ENCODE data around the gene ST6GALNAC6.

The ST6GALNAC6 gene, protein sequence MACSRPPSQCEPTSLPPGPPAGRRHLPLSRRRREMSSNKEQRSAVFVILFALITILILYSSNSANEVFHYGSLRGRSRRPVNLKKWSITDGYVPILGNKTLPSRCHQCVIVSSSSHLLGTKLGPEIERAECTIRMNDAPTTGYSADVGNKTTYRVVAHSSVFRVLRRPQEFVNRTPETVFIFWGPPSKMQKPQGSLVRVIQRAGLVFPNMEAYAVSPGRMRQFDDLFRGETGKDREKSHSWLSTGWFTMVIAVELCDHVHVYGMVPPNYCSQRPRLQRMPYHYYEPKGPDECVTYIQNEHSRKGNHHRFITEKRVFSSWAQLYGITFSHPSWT

DNA sequence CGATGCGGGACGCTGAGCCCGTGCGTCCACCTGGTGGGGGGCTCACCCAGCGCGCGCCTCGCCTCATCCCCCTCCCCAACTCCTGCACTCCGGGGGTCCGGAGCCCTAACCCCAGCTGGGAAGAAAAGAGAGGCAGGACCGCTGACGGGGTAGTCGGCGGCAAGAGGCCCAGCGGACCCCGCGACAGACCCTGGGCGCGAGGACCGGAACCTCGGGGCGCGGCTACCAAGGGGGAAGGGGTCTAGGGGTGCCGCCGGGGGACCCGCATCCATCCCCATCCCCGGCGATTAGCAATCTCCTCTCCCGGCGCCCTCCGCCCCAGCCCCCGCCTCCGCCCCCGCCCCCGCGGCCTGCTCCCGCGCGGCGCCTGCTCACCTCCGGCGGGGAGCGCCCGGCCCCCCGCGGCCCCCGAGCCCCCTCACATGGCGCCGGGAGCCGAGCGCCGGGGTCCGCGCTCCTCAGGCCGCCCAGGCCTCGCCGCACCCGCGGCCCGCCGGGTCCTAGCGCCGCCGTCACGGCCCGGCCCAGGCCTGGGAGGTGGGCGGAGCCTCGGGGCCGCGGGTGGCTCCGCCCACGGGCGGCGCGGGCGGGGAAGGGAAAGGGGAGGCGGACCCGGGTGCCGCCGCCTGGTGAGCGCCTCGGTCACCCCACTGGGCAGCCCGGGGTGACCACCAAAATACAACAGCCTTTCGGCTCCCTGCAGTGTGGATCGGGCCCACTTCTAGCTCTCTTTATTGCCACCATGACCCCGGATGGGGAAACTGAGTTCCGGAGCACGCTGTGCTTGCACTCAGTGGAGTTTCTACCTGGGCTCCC is at the start of gene ST6GALNAC6:
Gene ST6GALNAC6 (minus strand): TSS at position 476 of the 816 bp plus-strand sequence. CDS start 1,622 bp downstream, outside the sequence.
- no peak for DNase-seq (ENCODE audit: low read depth)

DNA sequence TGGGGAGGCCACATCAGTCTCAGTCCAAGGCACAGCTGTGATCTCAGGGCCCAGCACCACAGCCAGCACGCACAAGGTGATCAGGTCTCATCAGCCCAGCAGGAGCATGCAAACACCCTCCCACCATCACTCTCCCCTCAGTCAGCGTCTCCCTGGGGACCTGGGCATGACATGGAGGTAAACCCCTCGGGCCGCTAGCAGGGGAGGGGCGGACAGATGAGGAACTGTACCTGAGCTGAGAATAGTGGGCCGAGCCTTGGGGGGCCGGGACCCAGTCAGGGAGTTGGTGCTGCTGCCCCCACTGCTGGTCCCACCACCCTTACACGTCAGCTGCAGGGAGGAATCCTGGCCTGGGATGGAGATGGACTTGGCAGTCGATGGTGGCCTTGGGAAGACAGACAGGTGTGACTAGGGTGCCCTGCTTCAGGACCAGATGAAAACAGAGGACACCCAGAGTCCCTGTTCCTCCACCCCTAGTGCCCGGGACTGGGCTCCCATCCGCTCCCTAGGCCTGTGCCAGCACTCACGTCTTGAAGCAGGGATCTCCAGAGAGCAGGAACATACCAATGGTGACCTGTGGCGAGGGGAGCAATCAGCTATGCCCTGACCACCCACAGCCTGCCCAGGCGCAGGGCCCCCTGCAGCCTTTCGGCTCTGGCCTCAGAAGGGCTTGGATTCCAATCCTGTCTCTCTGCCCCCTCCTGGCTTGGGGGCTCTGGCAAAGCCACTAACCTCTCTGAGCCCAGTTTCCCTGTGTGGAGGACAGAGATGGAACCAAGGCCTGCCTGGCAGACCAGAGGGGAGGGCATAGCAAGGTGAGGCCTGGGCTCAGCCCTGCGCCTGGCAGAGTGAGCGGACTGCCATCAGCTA is 48.7 kb upstream of the ST6GALNAC6 start:
- DNase-seq (ENCODE audit: low read depth): no peak

DNA sequence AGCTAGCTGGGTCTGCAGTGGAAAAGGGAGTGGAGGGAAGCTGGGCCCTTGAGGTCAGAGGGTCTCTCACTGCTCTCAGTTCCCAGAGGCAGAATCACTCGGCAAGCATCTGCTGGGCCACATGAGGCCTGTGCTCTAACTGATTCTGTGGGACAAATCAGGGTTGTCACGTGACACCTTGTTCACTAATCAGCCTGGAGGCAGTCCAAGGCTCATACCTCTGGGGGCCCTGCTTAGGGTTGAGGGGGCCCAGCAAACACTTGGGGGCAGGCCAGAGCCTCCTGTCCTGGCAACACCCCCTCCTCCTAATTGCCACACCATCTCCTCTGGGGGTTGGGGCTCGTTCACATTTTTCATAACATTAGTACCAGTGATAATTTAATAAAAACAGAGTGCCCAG is 47.3 kb upstream of the ST6GALNAC6 start:
- no peak for DNase-seq (ENCODE audit: low read depth)

DNA sequence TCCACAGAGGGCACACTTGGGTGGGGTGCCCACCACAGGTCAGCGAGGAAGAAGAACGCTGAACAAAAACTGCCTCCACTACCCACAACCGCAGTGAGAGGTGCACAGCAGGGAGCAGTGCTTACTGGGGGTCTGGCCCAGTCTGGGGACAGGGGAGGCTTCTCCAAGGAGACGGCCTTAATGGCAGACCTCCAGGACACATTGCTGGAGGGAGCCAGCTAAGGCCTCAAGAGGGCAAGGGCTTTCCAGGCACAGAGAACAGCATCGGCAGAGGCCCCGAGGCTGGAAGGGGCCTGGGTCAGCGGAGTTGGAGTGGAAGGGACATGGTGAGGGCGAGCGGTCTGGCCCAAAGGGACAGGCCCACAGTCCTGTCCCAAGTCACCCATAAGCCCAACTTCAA is 46.5 kb upstream of the ST6GALNAC6 start:
- no peak for DNase-seq (ENCODE audit: low read depth)

DNA sequence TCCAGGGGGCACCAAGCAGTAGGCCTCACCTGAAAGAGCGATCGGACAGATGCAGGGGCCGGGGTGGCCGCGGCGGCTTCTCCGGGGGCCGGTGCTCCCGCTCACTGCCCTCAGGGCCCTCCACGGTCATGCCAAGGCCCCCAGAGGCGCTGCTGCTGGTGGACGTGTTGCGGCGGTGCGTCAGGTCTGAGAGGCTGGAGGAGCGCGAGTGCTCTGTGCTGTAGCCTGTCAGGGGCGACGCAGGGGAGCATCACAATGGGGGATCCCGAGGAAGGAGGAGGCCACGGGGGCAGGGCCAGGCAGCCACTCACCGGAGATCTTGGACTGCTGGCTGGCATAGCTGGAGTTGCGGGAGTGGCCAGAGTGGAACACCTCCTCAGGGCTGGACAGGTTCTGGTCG is 45.9 kb upstream of the ST6GALNAC6 start:
- DNase-seq (ENCODE audit: low read depth): no peak

DNA sequence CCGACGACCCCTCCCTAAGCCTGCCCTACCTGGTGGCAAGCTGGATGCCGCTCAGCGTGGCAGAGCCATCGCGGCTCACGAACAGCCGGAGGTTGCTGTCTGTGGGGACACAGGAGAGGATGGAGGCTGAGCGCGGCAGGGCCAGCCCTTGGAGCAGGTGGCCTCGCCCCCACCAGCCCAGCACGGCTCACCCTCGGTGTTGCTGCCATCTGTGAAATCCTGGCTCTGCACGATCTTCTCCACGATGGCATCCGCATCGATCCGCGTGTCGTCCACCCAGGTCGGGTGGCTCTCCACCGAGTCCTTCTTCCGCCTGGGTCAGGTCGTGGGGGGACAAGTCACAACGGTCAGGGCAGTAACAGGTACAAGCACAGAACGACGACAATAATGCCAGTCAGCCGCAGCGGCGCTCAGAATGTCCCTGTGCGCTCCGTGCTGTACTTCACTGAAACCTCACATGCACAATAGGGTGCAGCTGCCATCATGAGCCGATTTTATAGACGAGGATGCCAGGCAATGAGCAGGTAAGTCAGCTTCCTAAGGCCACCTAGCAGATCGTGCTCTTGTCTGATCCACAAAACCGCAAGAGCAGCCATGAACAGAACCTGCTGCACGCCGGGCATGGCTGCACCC is 45.3 kb upstream of the ST6GALNAC6 start:
- DNase-seq (ENCODE audit: low read depth): no peak

DNA sequence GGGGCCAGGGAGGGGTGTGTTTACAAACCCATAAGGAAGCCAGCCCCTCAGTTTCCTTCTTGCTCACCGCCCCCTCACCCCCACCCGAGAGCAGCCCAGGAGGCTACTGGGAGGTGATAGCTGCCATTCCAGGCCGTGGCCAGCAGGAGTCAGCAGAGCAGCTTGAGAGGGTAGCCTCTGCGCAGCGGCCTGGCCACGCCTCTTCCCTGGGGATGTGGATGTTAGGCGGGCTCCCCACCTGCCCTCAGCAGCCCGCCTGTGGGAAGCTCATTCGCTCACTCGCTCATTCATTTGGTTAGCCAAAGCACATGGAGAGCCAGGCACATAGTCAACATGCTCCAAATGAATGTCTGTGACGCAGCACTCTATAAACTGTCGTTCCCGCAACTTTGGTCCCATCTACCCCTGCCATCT is 44.3 kb upstream of the ST6GALNAC6 start:
- no peak for DNase-seq (ENCODE audit: low read depth)

DNA sequence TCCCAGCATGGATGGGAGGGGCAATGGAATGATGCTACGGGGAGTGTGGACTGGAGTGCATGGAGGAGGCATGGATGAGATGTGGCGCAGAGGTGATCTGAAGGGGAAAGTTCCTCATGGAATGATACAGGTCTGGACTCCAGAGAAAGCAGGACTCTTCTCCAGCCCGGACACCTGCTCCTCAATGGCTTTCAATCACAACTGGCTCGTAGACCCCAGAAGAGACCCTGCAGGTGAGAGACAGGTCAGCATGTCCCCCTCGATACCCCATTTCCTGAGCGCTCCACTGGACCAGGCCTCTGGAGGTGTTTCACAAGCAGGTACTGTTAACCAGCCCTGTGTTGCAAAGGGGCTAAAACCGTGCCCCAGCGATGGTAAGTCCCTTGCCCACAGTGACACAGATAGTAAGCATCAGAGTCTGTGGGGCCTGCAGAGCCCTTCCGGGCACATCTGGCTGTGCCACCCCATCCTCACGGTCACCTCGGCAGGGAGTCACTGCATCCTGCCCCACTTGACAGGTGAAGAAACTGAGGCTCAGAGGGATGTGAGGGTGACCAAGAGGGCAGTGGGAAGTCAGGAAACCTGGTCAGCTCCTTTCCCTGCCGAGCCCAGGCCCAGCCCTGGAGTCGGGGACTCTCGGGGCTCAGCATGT is 43.7 kb upstream of the ST6GALNAC6 start:
- DNase-seq (ENCODE audit: low read depth): no peak

DNA sequence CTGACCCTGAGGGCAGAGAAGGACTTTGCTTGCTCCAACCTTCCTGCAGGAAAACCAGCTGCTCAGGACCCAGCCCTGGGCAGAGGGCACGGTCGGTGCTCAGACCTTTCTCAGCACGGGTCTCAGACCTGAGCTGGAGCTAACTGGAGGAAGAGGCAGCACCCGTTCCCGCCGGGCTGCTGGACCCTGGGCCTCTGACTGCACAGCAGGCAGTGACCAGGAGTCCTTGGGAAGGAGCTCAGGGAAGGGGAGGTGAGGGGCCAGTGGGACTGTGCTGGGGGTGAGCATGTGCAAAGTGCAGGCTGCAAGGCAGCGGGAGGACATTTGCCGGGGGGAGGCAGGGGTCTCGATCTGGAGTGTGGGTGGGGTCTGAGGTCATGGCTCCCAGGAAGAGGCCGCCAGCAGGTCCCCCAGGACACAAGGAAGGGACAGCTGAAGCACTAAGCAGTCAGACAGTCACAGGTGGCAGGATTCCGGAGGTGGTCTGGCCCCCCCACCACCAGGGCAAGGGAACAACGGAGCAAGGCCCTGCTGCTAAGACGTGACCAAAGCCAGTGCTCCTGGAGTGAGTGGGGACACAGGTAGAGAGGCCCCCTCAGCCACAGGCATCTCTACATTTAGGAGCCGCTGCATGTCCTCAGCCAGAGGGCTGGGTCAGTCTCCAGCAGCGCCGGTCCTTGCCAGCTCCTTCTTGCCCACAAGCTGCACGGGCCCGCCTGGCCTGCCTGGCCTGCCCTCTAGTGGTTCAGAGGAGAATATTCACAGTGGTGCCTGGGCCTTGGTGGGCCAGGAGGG is 43.0 kb upstream of the ST6GALNAC6 start:
- no peak for DNase-seq (ENCODE audit: low read depth)

DNA sequence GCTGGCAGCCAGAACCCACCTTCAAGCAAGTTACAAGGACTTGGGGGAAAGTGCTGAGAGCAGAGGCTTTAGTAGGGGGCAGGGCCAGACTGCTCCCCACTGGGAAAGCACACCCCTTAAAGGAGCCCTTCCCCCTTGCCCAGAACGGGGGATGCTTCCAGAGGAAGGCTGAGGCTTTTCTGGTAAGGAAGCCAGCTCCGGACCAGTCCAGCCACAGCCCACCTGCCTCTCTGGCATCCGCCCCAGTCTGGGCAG is 42.5 kb upstream of the ST6GALNAC6 start:
- no peak for DNase-seq (ENCODE audit: low read depth)

DNA sequence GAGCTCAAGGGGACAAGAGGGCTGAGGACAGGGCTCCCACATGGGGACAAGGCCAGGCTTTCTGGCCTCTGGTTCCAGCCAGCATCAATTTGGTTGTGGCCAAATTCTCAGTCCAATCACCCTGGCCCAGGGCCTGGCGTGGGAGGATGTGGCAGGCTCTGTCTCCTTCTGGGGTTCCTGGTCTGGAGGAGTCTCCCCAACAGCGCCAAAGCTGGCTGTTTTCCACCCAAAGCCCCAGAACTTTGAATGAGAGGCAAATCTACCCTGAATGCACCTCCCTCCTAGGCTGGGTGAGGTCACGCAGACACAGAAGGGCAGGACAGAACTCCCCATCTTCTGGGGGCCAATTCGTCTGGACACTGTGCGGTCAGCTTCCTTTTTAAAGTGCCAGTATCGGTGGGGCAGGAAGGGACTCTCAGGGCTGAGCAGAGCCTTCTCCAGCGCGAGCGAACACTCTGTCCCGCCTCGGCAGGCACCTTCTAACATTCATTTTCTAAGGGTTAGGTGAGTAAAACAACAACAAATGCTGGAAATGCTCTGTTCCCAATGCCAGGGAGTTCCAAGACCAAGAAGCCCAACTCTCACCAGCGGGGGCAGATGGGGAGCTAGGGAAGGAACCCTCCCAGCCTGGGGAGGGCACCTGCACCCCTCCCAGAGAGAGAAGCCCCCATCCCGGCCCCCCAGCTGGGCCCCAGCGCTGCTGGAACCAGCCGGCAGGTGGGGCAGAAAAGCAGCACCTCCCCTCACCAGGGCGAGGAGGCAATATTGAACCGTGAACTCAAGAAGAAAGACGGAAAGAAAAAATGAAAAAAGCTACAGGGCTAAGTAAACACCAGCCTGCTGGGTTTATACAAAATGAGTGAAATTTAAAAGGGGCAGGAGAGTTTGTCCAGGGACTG is 41.9 kb upstream of the ST6GALNAC6 start:
- no peak for DNase-seq (ENCODE audit: low read depth)

DNA sequence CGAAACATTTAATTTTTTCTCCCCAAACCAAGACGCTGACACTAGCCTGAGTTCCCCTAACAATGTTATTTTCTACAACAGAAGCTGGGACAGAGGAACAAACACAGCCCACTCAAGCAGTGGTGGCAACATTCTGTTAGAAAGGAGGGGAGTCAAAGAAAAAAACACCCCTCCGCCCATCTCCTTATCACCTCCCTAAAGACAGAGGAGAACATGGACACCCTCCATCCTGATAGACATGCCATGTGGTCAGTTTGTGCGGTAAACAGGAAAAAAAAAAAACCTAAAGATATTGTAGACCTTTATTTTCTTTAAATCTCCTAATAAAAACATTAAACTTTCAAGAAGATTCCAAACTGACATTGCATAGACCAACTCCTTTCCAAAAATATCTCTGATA is 41.2 kb upstream of the ST6GALNAC6 start:
- DNase-seq (ENCODE audit: low read depth): no peak

DNA sequence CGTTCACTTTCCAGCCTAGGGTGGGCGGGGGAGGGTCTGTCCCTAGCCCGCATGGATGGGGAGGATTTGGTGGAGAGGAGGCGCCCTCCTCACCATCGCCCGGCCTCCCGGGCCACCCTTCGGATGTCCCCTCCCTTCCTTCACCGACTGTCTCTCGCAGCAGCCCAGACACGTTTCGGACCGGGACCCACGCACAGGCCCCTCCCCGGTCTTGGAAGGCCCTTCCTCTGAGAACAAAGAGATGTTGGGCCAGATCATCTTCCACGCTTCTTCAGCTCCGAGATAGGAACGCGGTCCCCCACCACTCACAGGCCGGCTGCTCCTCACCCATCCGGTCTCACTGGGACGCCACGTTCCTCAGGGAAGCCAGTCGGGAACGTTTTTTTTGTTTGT is 38.9 kb upstream of the ST6GALNAC6 start:
- DNase-seq (ENCODE audit: low read depth): no peak

DNA sequence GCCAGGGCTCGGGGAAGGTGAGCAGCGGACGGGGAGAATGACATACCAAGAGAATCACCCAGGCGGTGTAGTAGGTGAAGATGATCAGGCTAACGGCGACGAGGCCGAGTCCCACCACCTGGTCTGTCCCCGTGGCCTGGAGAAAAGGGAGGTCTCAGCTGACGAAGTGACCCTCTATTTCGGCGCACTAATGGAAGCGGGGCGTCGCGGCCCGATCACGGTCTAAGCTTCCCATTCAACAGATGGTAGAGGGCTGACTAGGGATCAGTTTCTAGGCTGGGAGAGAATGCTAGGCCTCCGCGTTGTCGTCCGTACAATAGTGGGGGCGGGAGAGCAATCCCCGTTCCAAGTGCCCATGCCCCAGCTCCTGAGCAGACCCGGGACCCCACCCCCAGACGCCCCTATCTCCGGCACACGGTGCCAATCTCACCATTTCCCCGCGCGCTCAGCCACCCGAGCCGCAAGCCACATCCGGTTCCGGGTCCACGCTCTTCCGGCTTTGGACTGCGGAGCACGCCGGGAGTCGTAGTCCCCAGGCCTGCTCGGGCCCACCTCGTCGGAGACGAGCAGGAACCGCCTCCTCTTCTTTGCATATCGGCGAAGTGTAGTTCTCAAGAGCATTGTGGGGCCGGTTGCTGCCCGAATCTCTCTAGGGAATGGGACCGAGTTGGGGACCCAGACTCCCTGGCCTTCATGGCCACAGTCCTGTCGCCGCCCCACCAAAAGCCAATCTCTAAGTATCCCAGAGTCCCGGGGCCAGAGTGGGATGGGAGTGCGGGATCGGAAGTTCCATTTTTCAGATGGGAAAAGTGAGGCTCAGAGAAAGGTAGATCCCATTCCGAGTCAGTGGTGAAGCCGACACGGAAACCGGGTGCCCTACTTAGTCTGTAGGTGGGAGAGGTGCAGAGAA is 38.2 kb upstream of the ST6GALNAC6 start, which contains the start of gene DPM2:
Gene DPM2 (minus strand): TSS at position 467 of the 910 bp plus-strand sequence. CDS start 34 bp downstream, at position 433.
- DNase-seq (ENCODE audit: low read depth): peak; percentile 48

DNA sequence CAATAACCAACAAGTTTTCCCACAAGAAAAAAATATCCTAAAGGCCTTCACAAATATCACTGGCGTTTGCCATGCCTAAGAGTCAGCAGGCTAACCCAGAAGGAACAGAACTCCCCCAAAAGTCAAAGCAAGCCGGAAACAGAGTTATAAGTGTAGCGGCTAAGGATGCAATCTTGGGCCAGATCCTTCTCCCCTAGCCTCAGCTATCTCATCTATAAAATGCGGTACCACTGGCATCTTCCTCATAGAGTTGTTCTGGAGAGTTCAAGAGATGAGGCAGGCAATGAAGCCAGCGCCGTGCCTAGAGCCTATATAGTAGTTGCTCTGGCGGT is 37.6 kb upstream of the ST6GALNAC6 start:
- no peak for DNase-seq (ENCODE audit: low read depth)

DNA sequence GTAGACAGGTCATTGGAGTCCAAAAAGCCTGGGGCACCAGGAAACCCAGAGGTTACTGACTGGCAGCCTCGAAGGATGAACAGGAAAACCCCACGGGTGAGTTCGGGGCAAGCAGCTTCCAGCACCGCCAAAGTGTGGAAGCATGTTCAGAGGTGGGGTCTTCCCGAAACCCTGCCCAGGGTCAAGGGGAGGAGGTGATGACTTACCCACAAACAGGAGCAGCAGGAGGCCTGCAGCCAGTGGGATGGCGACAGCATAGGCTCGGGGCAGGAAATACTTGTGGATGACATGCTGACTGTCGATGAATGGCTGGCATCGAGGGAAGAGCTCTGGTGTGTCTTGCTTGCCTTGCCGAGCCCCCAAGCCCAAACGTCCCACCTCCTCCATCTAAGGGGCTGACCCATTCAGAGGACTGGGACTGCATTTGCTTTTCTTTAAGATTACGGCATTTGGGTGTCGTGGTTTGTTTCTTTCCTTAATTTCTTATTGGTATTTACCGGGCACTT is 37.0 kb upstream of the ST6GALNAC6 start:
- DNase-seq (ENCODE audit: low read depth): no peak

DNA sequence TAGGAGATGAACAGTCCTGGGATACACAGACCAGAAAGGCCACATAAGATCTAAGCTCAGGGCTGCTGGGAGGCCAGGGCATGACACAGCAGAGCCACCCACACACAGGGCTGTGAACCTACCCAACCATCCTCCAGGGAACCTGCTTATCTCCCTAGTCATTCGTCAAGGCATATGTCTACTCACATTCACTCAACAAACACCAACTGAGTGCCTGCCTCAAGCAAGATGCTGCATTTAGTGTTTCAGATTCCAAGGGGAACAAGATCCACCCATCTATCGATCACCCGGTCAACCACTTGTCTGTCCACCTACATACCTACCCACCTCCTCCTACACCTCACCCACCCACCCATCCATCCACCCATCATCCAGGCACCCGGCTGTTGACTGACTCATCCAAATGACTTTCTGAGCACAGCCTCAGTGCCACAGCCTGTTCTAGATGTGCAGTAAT is 36.4 kb upstream of the ST6GALNAC6 start:
- DNase-seq (ENCODE audit: low read depth): no peak

DNA sequence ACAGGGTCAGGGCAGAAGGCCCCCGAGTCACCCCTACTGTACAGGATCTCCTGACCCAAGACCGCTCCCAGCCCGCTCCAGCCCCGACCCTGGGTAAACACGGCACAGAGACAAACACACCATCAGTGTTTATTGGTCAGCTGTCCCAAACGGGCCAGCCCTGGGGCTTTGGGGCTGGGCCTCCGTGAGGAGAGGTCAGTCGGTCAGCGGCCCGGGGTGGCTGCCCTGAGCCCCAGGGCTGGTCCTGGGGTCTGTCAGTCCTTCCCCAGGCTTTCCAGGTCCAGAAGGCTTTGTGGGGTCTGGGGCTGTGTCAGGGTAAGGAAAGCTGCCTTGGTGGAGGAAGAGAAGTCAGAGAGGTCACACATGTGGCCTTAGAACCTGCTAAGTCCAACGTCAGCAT is 35.6 kb upstream of the ST6GALNAC6 start:
- no peak for DNase-seq (ENCODE audit: low read depth)

Measured in HS-5 (cell line).